Ovary (tissue), 3 donors: Measurements from ENCODE around the gene PSD4.

ENCODE experiments used
- EP300 ChIP-seq: sonication (generic); formaldehyde crosslinking; IDR thresholded peaks from one replicate; pipeline ENCODE4 v1.6.1; 2017; ENCODE audit warnings: antibody characterized with exemption
- POLR2A ChIP-seq: fragments of 450-650 bp; IDR thresholded peaks from one replicate; pipeline ENCODE4 v1.6.1; 2017; ENCODE audit warnings: antibody characterized with exemption, mild to moderate bottlenecking, moderate library complexity
- TF ChIP-seq, protein P1 (sequence below), 3 donors: fragments of 450-650 bp in 2 of 3; fragments of 200-600 bp in 1 of 3; IDR thresholded peaks; one replicate each; pipeline versions ENCODE4 v1.5.1 to v1.8.0; 2016 to 2022; ENCODE audit warnings: antibody characterized with exemption in 3 of 3, mild to moderate bottlenecking in 1 of 3
- donor health status: DM: no; HTN: no; CAD: no.

- TF ChIP-seq, protein P1, sequence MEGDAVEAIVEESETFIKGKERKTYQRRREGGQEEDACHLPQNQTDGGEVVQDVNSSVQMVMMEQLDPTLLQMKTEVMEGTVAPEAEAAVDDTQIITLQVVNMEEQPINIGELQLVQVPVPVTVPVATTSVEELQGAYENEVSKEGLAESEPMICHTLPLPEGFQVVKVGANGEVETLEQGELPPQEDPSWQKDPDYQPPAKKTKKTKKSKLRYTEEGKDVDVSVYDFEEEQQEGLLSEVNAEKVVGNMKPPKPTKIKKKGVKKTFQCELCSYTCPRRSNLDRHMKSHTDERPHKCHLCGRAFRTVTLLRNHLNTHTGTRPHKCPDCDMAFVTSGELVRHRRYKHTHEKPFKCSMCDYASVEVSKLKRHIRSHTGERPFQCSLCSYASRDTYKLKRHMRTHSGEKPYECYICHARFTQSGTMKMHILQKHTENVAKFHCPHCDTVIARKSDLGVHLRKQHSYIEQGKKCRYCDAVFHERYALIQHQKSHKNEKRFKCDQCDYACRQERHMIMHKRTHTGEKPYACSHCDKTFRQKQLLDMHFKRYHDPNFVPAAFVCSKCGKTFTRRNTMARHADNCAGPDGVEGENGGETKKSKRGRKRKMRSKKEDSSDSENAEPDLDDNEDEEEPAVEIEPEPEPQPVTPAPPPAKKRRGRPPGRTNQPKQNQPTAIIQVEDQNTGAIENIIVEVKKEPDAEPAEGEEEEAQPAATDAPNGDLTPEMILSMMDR (IDR thresholded peaks at IDR 0.05): no peak
- TF ChIP-seq EP300: no peak
- TF ChIP-seq POLR2A: no peak
These were observed 27.1 kb downstream of the PSD4 start for GRCh38 chr2:113200736-113201490.
